LHCN-M2 (cell line): ENCODE results near the gene TRIM15. TPM values are rescaled to one million over a fixed set of nuclear protein-coding genes. Genes with fewer than 3 reads are reported as not detected.
"Not testable (repeated sequence)": the region's sequence is repeated elsewhere in the genome, so short reads cannot be mapped to it uniquely, and the experiment has no call there.

ENCODE experiments used
- DNase-seq: peaks from one replicate; pipeline ENCODE4 v3.0.0-alpha.2; 2012; ENCODE audit warnings: low read depth
- total RNA-seq: library from RNA; depleted of rRNA; stranded (reverse); fragments of >200 nt; gene quantifications from 2 replicates; pipeline ENCODE4 v1.2.3, GENCODE V29; 2014

TRIM15 gene
- total RNA-seq, 1 experiment from 2014 or later: not detected

GRCh38 chr6:30162265-30163089, 869 bp upstream of the TRIM15 start:
- DNase-seq: no peak

- no peak for DNase-seq
Observed at GRCh38 chr6:30163918-30164654, 740 bp downstream of the TRIM15 start.

- no peak for DNase-seq
Observed at GRCh38 chr6:30164714-30165113, 1.4 kb downstream of the TRIM15 start.

GRCh38 chr6:30165238-30165637, 1.9 kb downstream of the TRIM15 start:
- DNase-seq: not testable (repeated sequence)

GRCh38 chr6:30167101-30167500, 3.8 kb downstream of the TRIM15 start:
- no peak for DNase-seq

DNA sequence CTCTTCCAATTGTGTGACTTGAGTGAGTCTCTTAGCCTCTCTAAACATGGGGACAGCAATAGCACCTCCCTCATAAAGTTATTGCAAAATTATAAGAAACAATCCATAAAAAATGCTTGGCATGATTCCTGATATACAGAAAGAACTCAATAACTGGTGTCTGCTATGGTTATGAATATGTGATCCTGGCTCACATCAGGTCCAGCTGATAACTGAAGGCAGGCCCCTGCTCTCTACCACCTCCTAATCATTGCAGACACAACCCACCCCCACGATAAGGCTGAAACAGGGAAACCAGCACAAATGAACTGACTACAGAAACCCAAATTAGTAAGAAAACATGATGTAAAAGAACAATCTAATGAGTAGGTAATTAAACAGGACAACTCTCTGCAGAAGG, 5.4 kb downstream of the TRIM15 start:
- DNase-seq: no peak

- peak; percentile 52 for DNase-seq
Observed at GRCh38 chr6:30169658-30170614, 6.6 kb downstream of the TRIM15 start.

DNA sequence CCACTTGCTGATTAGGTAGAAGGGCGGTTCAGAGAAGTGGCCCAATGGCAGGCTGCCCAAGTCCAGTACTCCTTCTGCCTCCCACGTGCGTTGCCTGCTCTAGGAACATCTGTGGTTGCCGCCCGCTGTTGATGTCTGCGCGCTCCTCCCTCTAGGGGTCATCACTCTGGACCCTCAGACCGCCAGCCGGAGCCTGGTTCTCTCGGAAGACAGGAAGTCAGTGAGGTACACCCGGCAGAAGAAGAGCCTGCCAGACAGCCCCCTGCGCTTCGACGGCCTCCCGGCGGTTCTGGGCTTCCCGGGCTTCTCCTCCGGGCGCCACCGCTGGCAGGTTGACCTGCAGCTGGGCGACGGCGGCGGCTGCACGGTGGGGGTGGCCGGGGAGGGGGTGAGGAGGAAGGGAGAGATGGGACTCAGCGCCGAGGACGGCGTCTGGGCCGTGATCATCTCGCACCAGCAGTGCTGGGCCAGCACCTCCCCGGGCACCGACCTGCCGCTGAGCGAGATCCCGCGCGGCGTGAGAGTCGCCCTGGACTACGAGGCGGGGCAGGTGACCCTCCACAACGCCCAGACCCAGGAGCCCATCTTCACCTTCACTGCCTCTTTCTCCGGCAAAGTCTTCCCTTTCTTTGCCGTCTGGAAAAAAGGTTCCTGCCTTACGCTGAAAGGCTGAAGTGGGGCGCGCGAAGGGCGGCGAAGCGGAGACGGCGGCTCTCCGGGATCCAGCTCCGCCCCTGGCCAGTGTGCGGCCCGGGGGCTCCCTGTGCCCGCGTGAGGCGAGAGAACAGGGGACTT, 8.5 kb downstream of the TRIM15 start:
- DNase-seq: no peak

GRCh38 chr6:30172681-30173080, 9.3 kb downstream of the TRIM15 start:
- no peak for DNase-seq

GRCh38 chr6:30175765-30176164, 12.4 kb downstream of the TRIM15 start:
- DNase-seq: no peak

GRCh38 chr6:30178837-30179236, 15.5 kb downstream of the TRIM15 start:
- DNase-seq: no peak

DNA sequence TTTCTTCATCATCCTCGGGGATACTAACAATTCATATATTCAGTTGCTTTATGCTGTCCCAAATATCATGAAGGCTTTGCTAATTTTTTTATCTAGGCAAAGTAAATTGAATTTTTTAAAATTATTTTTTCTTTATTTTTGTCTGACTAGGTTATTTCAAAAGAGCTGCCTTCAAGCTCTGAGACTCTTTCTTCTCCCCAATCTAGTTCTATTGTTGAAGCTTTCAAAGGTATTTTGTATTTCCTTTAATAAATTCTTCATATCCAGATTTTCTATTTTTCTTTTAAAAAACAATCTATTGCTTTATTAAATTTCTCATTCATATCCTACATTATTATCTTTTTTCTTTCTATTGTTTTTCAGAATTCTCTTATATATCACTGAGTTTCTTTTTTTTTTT, 16.8 kb downstream of the TRIM15 start:
- DNase-seq: no peak

GRCh38 chr6:30184417-30185031, 21.2 kb downstream of the TRIM15 start:
- DNase-seq: no peak

DNA sequence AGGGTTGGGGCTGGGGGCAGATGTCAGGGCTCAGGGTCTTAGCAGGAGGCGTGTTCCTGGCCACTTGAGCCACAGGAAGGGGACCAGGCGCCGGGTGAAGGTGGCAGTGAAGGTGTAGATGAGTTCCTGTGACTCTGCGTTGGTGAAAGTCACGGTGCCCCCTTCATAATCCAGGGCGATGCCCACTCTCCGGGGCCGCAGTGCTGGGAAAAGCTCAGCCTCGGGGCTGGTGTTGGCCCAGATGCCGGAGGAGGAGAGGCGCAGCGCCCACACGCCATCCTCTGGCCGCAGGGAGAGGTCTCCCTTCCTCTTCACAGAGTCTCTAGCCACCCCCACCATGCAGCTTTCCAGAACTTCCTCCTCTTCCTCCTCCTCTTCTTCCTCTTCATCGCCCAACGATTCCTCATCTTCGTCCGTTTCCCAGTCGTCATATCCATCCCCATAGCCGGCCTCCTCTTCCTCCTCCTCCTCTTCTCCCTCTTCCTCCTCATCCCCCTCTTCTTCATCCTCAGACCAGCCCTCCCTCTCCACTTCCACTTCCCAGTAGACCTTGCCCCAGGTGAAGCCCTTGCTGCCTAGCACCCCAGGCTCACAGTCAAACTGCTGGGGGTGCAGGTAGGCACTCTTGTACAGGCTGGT, 22.6 kb downstream of the TRIM15 start:
- no peak for DNase-seq

- no peak for DNase-seq
Observed at GRCh38 chr6:30188541-30188940, 25.2 kb downstream of the TRIM15 start.

GRCh38 chr6:30192076-30192475, 28.7 kb downstream of the TRIM15 start:
- DNase-seq: no peak

- no peak for DNase-seq
Observed at GRCh38 chr6:30194797-30195690, 31.7 kb downstream of the TRIM15 start.

GRCh38 chr6:30195951-30196350, 32.6 kb downstream of the TRIM15 start:
- DNase-seq: no peak

- DNase-seq: no peak
Observed at GRCh38 chr6:30196376-30196775, 33.0 kb downstream of the TRIM15 start.
